Superior temporal gyrus (tissue), 1 donor: Measurements from ENCODE around the gene VPS4A.

Source experiments
- DNase-seq: peaks from one replicate; pipeline ENCODE4 v3.0.0-alpha.2; 2016; ENCODE audit errors: extremely low spot score

Gene VPS4A

DNA sequence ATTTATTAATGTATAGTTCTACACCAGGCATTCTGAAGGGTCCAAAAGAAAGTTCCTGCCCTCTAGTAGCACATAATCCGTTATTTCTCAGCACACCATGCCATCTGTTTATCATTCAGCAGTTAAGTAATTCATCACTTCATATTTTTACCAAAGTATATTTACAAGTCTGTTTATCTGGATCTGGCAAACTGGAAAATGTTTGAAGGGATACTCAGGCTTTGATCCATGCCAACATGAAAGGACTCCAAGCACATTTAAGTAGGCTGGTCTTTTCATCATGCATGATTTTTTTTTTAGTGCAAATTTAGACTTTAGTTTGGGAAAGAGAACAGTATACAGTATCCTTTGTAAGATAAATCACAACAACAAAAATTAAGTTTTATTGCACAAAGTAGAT lies 4.1 kb upstream of the VPS4A start:
- DNase-seq, result no peak

DNA sequence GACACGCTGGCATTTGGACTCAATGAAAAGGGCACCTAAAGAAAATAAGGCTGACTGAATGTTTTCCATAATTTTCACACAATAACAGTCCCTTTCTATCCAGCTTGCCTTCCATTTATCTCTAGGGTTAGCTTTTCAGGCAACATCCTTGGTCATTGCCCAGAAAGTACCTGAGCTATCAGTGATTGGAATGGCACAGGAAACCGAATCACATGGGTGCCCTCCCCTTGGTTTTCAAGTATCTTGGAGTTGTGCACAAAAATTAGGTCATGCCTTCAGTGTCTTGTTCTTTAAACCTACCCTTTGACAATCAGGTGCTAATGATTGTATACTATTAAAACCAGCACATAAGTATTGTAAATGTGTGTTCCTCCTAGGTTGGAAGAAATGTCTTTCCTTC lies 3.3 kb upstream of the VPS4A start:
- DNase-seq, result no peak

- DNase-seq, result peak; percentile 70
These were observed 1.8 kb upstream of the VPS4A start for GRCh38 chr16:69309316-69309715.

- no peak for DNase-seq
These were observed 610 bp downstream of the VPS4A start for GRCh38 chr16:69311533-69312387.

DNA sequence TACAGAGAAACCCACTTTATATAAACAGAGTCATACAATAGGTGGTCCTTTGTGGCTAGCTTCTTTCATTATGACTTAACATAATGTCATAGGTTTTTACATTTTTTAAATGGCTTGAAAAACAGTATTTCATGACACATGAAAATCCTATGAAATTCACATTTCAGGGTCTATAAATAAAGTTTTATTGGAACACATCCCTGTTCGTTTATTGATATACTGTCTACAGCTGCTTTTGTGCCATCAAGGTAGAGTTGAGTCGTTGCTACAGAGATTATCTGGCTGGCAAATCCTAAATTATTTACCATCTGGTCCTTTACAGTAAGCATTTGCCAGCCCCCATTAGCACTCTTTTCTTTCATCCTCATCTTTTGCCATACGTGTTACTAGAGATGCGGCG lies 2.3 kb downstream of the VPS4A start:
- no peak for DNase-seq

- DNase-seq, result no peak
These were observed 3.4 kb downstream of the VPS4A start for GRCh38 chr16:69314534-69314933.

DNA sequence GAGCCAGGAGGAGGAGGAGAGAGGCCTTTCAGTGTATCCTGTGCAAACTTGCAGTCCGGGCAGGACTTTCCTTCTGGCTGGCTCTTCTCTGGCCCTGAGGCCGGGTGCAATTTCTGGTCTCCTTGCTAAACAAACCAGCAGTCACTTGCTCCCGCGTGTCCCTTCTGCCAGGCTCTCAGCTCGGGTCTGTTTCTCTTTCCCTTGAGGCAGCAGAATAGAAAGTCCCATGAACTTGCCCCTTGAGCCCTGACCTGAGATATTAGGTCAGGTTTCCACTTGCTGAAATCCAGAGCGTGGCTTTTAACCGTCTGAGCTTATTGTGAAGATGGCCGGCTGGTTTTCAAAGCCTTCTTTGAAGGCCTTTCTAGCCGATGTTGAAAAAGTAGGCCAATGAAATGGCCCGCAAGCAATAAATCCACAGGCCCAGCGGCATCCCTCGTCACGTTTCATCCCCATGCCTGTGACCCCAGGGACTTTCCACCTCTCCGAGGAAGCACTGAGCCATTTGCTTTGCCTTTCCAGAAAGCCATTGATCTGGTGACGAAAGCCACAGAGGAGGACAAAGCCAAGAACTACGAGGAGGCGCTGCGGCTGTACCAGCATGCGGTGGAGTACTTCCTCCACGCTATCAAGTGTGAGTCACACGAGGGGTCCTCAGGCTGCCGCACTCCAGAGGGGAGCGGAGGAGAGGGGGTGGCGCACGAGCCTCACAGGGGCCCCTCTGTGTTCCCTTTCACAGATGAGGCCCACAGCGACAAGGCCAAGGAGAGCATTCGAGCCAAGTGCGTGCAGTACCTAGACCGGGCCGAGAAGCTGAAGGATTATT lies 4.5 kb downstream of the VPS4A start:
- DNase-seq, result no peak

GRCh38 chr16:69316595-69317034 lies 5.5 kb downstream of the VPS4A start:
- no peak for DNase-seq

DNA sequence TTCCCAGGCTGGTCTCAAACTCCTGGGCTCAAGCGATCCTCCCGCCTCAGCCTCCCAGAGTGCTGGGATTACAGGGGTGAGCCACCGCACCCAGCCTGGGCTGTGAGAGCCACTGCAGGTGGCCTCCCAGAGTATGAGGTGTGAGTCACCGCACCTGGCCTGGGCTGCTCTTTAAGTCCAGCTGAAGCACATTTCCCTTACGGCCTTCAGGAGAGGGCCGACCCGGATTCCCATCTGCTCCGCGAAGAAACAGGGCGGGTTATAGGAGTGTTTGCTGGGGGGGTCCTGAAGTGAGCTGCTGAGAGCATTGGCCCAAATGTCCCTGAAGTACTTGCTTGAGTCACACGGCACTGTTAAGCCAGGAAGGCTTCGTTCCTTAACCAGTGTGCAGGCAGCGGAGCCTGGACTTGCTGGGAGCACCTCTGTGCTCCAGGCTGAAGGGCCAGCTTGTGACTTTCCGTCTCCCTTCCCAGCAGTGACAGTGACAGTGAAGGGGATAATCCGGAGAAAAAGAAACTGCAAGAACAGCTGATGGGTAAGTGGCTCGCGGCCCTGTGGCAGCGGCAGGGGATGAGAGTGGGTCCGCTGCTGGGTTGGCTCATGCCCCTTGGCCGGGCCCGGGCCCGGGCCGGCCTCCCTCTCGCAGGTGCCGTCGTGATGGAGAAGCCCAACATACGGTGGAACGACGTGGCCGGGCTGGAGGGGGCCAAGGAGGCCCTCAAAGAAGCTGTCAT lies 7.2 kb downstream of the VPS4A start:
- DNase-seq, result no peak

DNA sequence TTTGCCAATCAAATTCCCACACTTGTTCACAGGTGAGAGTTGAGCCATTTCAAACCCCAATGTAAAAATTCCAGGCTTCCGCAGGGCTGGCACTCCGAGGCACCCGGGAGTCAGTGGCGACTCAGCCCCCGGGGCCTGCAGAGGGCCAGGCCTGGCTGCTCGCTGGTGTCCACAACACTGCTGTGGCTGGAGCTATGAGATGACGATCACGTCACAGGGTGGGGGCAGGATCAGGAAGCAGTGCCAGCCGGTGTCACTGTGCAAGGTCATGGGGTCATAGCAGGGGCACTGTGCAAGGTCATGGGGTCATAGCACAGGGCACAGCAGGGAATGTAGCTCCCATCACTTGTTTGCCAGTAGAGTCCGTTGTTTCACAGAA lies 7.8 kb downstream of the VPS4A start:
- no peak for DNase-seq

DNA sequence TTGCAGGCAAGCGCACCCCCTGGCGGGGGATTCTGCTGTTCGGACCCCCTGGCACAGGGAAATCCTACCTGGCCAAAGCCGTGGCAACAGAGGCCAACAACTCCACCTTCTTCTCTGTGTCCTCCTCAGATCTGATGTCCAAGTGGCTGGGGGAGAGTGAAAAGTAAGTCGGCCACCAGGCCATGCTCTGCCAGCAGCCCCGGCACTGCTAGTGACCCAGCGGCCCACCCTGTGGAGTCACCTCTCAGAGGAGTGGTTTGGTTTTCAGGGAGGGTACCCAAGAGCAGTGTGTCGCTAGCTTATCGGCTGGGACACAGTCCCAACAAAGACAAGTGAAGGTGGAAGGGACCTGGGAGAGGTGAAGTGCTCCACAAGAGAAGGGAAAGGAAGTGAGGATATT lies 8.2 kb downstream of the VPS4A start:
- no peak for DNase-seq

- DNase-seq, result no peak
These were observed 8.9 kb downstream of the VPS4A start for GRCh38 chr16:69319826-69320739.

DNA sequence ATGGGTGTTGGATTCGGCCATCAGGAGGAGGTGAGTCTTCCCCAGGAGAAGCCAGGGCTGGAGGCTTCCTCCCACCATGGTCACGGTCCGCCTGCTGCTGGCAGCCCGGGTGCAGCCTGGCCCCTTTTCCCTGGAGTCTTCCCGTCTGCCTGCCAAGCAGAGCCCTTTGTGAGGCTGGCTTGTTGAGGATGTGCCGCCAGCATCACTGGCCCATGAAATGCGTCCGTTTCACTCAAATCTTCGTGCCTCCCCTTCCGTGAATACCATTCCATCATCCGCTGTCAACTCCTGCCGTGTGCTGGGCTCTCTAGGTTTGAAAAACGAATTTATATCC lies 9.6 kb downstream of the VPS4A start:
- DNase-seq, result no peak

DNA sequence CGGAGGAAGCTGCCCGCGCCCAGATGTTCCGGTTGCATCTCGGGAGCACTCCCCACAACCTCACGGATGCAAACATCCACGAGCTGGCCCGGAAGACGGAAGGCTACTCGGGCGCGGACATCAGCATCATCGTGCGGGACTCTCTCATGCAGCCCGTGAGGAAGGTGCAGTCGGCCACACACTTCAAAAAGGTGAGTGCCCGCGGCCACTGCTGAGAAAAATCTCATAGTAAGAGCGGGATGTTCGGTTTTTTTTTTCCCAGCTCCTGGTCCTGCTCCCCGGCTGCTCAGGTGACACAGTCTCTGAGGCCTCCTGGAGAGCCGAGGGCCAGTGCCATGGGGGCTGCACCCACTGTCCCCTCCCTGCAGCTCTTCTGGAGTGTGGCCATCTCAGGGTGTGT lies 9.9 kb downstream of the VPS4A start:
- no peak for DNase-seq

DNA sequence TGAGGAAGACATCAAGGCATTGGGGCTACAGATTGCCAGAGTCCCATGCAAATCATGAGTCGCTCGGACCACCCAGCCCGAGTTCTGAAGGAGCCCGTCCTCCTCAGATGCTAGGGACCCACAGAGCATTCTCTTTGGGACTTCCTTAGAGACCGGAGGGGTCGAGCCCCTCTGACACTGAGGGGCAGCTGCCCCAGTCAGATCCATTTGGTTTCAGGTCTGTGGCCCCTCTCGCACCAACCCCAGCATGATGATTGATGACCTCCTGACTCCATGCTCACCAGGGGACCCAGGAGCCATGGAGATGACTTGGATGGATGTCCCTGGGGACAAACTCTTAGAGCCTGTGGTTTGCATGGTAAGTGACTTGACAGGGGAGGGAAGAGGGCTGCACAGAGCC lies 11.2 kb downstream of the VPS4A start:
- no peak for DNase-seq

GRCh38 chr16:69323415-69323814 lies 12.3 kb downstream of the VPS4A start:
- no peak for DNase-seq

DNA sequence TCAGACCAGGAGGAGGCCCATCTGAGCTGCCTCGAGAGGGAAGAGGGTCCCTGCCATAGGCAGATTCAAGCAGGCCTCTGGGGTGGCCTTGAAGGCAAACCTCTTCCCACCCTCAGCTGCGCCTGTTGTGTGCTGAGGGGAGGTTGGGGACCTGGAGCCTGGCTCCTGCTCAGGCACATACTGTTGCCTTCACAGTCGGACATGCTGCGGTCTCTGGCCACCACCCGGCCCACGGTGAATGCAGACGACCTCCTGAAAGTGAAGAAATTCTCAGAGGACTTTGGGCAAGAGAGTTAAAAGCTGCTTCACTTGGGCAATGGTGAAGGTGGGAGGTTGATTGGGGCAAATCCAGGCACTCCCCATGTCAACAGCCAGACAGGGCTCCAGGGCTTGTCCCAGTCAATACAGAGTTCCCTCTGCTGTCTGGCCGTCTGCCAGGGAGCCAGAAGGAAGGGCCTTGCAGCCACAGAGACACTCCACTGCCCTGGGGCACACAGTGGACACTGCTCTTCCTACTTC lies 12.9 kb downstream of the VPS4A start:
- no peak for DNase-seq

- no peak for DNase-seq
These were observed 13.6 kb downstream of the VPS4A start for GRCh38 chr16:69324585-69325253.

DNA sequence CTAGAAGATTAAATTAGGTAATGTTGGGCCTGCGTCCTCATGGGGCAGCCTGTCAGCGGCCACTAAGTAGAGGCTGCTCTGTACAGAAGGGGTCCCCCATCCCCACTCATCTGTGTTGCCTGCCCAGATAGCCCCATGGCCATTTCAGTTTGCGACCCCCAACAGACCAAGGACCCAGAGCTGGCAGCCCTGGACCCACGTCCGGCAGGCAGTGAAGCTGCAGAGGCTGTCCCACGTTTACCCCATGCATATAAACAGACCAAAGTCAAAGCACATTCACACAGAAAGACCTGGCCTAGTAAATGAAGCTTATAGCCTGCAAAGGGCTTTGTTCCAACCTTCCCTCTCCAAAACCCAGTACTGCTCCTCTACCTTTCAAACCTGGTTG lies 14.6 kb downstream of the VPS4A start:
- no peak for DNase-seq

DNA sequence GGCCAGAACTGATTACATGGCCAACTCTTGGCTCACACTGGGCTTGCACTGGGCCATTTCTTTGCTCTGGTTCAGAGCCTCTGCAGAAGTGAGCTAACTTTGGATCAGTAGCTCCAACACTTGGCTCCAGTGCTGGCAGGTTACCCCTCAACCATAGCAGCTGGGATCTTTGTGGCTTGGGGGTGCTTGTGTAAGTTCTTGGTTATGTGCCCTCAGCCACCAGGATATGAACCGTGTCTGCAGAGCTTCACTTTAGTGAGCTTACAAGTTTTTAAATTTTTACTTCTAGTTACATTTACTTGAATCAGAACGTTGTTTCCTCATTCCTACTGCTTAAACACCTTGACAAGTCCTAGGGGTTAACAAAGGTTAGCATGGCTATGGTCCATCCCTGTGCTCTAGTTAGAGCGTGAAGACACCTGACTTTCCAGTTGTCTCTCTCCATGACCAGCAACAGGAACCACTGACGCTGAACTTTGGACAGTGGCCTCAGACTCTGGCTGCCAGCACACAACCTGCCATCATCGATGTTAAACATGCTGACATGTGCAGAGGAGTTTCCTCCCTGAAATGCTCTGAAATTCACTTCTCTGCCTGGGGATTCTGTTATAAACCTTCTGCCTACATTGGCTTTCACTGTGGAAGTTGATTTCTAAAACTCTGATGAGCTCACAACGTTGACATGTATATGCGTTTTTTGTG lies 15.2 kb downstream of the VPS4A start:
- no peak for DNase-seq
